Mesenchymal stem cell (in vitro differentiated cells and primary cell): ENCODE data around the gene C6orf120.
"Not testable (repeated sequence)": the region's sequence is repeated elsewhere in the genome, so short reads cannot be mapped to it uniquely, and the experiment has no call there.

ENCODE experiments used
- DNase-seq: peaks from one replicate; pipeline ENCODE4 v3.0.0-alpha.2; 2013
- H2AFZ ChIP-seq: one replicate; pipeline ENCODE4 v1.6.1; 2013; ENCODE audit warnings: low read depth, mild to moderate bottlenecking, control low read depth, inconsistent platforms, low read length, moderate library complexity
- H2AK5ac ChIP-seq: 2 replicates; pipeline ENCODE4 v1.6.1; 2013; ENCODE audit warnings: low read length, moderate library complexity, mild to moderate bottlenecking, inconsistent platforms; ENCODE audit not compliant: severe bottlenecking
- H2BK120ac ChIP-seq: one replicate; pipeline ENCODE4 v1.6.1; 2013; ENCODE audit warnings: low read depth, mild to moderate bottlenecking, inconsistent platforms, low read length, moderate library complexity
- H2BK12ac ChIP-seq, 2 experiments: one replicate each; pipeline ENCODE4 v1.6.1; 2013; ENCODE audit warnings: inconsistent platforms in 2 of 2, low read length in 2 of 2, mild to moderate bottlenecking in 2 of 2, moderate library complexity in 2 of 2, control low read depth in 1 of 2
- H2BK15ac ChIP-seq: one replicate; pipeline ENCODE4 v1.6.1; 2013; ENCODE audit warnings: mild to moderate bottlenecking, low read depth, inconsistent platforms; ENCODE audit not compliant: poor library complexity, severe bottlenecking
- H2BK5ac ChIP-seq: 2 replicates; pipeline ENCODE4 v1.6.1; 2013; ENCODE audit warnings: low read depth, mild to moderate bottlenecking, low read length, control low read depth, inconsistent platforms; ENCODE audit not compliant: poor library complexity, severe bottlenecking
- H3K14ac ChIP-seq, 2 experiments: one replicate each; pipeline ENCODE4 v1.6.1; 2013; ENCODE audit warnings: inconsistent platforms in 2 of 2, low read length in 2 of 2, control low read depth in 1 of 2, mild to moderate bottlenecking in 1 of 2, moderate library complexity in 1 of 2
- H3K18ac ChIP-seq, 2 experiments: one replicate each; pipeline ENCODE4 v1.6.1; 2013; ENCODE audit warnings: inconsistent platforms in 2 of 2, low read length in 2 of 2, control low read depth in 1 of 2, low read depth in 1 of 2, mild to moderate bottlenecking in 1 of 2
- H3K23ac ChIP-seq, 2 experiments: one replicate each; pipeline ENCODE4 v1.6.1; 2013; ENCODE audit warnings: inconsistent platforms in 2 of 2, low read length in 2 of 2, mild to moderate bottlenecking in 2 of 2, moderate library complexity in 2 of 2, control low read depth in 1 of 2
- H3K27ac ChIP-seq: 2 replicates; pipeline ENCODE4 v1.5.1; 2013; ENCODE audit warnings: mild to moderate bottlenecking, moderate library complexity, low read length, control low read depth, inconsistent platforms; ENCODE audit not compliant: poor library complexity, severe bottlenecking
- H3K27me3 ChIP-seq, 2 experiments: 2 replicates each; pipeline versions ENCODE4 v1.6.1 to v1.7.0; 2013; ENCODE audit warnings: low read length in 2 of 2, mild to moderate bottlenecking in 2 of 2, moderate library complexity in 2 of 2, control low read depth in 1 of 2, inconsistent platforms in 1 of 2; ENCODE audit not compliant: control insufficient read depth in 1 of 2, insufficient read depth in 1 of 2
- H3K36me3 ChIP-seq, 2 experiments: 2 replicates each; pipeline versions ENCODE4 v1.6.1 to v1.7.0; 2013; ENCODE audit warnings: low read length in 2 of 2, control low read depth in 1 of 2, inconsistent platforms in 1 of 2, low read depth in 1 of 2, mild to moderate bottlenecking in 1 of 2; ENCODE audit not compliant: insufficient read depth in 2 of 2, control insufficient read depth in 1 of 2
- H3K4ac ChIP-seq, 2 experiments: one replicate each; pipeline ENCODE4 v1.6.1; 2013; ENCODE audit warnings: inconsistent platforms in 2 of 2, low read length in 2 of 2, mild to moderate bottlenecking in 2 of 2, moderate library complexity in 2 of 2, control low read depth in 1 of 2, low read depth in 1 of 2
- H3K4me1 ChIP-seq: 2 replicates; pipeline ENCODE4 v1.6.1; 2013; ENCODE audit warnings: low read depth, low read length, control low read depth; ENCODE audit not compliant: control insufficient read depth, insufficient read depth
- H3K4me2 ChIP-seq: 2 replicates; pipeline ENCODE4 v1.6.1; 2013; ENCODE audit warnings: low read length, mild to moderate bottlenecking, inconsistent platforms; ENCODE audit not compliant: poor library complexity, severe bottlenecking
- H3K4me3 ChIP-seq, 2 experiments: 2 replicates each; pipeline versions ENCODE4 v1.5.1 to v1.7.0; 2013; ENCODE audit warnings: low read length in 2 of 2, mild to moderate bottlenecking in 2 of 2, control low read depth in 1 of 2, low read depth in 1 of 2; ENCODE audit not compliant: insufficient read depth in 1 of 2
- H3K79me1 ChIP-seq: replicated peaks from 2 replicates; pipeline ENCODE4 v1.6.1; 2013; ENCODE audit warnings: mild to moderate bottlenecking, control low read depth, low read length, inconsistent platforms; ENCODE audit not compliant: poor library complexity, severe bottlenecking
- H3K9ac ChIP-seq: 2 replicates; pipeline ENCODE4 v1.7.0; 2013; ENCODE audit warnings: mild to moderate bottlenecking, low read length, moderate library complexity
- H3K9me3 ChIP-seq: 2 replicates; pipeline ENCODE4 v1.7.0; 2013; ENCODE audit warnings: mild to moderate bottlenecking, low read length; ENCODE audit not compliant: control insufficient read depth
- H4K8ac ChIP-seq: one replicate; pipeline ENCODE4 v1.6.1; 2013; ENCODE audit warnings: inconsistent platforms, mild to moderate bottlenecking, low read length, moderate library complexity
- H4K91ac ChIP-seq: one replicate; pipeline ENCODE4 v1.6.1; 2013; ENCODE audit warnings: mild to moderate bottlenecking, low read length, inconsistent platforms
- WGBS: methylation state at CpG from one replicate; pipeline ENCODE4 v1.1.7; 2013; ENCODE audit warnings: mixed read lengths; 5-methylcytosine and 5-hydroxymethylcytosine counted together

C6orf120 gene

DNA sequence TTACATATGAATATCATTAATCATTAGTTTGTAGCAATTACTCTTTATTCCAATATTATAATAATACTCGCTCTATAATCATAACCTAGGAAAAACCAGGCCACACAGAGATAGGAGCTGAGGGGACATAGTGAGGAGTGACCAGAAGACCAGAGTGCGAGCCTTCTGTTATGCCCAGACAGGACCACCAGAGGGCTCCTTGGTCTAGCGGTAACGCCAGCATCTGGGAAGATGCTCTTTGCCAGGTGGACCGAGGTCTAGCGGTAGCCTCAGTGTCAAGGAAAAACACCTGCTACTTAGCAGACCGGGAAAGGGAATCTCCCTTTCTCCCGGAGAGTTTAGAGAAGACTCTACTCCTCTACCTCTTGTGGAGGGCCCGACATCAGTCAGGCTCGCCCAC, 4.8 kb upstream of the C6orf120 start:
- not testable (repeated sequence) for H3K9ac ChIP-seq, H2AFZ ChIP-seq, H3K4me2 ChIP-seq, H4K8ac ChIP-seq, H2BK12ac ChIP-seq, H2BK120ac ChIP-seq, H2AK5ac ChIP-seq, H3K4me3 ChIP-seq, H3K18ac ChIP-seq, H3K4ac ChIP-seq, H3K4me1 ChIP-seq, H4K91ac ChIP-seq, H2BK5ac ChIP-seq, H3K23ac ChIP-seq, H3K27me3 ChIP-seq, H3K27ac ChIP-seq, H2BK15ac ChIP-seq, H3K14ac ChIP-seq, H3K9me3 ChIP-seq
- WGBS = 64% methylated on average over 10 of the region's 10 CpGs
- Histone ChIP-seq H3K79me1 (peaks cover 43% of the 10 kb centered on the region), H3K36me3 (peaks cover 15 to 17% of the 10 kb centered on the region in 2 experiments)
- peak; percentile 34 for DNase-seq

DNA sequence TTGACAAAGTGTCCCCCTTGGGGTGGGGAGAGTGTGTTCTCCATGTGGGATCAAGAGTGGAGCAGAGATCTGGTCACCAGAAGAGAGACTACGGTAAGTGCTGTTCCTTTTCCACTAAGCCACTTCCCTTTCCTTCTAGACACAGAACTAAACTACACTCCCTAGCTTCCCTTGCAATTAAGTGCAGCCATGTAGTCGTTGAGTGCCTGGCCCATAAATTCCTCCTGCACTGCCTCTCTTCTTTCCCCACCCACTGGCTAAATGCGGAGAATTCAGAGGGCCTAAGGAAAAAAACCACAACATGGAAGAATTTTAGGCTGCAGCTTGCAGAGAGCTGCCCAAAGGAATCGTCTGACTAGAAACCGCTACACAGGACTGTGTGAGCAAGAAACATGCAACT, 1.6 kb upstream of the C6orf120 start:
- DNase-seq = peak; percentile 62
- no peak overlapping the region for H4K91ac ChIP-seq
- H3K4me2 ChIP-seq = peak overlapping the region; percentile 20
- no peak overlapping the region for H3K27ac ChIP-seq
- H3K4ac ChIP-seq = no peak overlapping the region
- no peak overlapping the region for H3K18ac ChIP-seq
- H2BK5ac ChIP-seq = no peak overlapping the region
- WGBS = 8% methylated on average over 3 of the region's 5 CpGs
- peaks cover 32% of the 10 kb centered on the region for H3K79me1 ChIP-seq
- peaks cover 7 to 30% of the 10 kb centered on the region in 2 experiments for H3K36me3 ChIP-seq
- H2BK12ac ChIP-seq = no peak overlapping the region
- no peak overlapping the region for H3K14ac ChIP-seq
- H2AFZ ChIP-seq = no peak overlapping the region
- H3K4me1 ChIP-seq = peaks cover 8% of the 10 kb centered on the region
- peak overlapping the region; percentile 95 for H3K9ac ChIP-seq
- peak overlapping the region in 1 of 2 experiments; percentile 86 for H3K4me3 ChIP-seq
- H3K9me3 ChIP-seq = no peaks in the 10 kb centered on the region
- no peak overlapping the region for H4K8ac ChIP-seq
- H2BK120ac ChIP-seq = no peak overlapping the region
- H2BK15ac ChIP-seq = no peak overlapping the region
- H3K23ac ChIP-seq = no peak overlapping the region
- no peaks in the 10 kb centered on the region for H3K27me3 ChIP-seq
- H2AK5ac ChIP-seq = no peak overlapping the region

DNA sequence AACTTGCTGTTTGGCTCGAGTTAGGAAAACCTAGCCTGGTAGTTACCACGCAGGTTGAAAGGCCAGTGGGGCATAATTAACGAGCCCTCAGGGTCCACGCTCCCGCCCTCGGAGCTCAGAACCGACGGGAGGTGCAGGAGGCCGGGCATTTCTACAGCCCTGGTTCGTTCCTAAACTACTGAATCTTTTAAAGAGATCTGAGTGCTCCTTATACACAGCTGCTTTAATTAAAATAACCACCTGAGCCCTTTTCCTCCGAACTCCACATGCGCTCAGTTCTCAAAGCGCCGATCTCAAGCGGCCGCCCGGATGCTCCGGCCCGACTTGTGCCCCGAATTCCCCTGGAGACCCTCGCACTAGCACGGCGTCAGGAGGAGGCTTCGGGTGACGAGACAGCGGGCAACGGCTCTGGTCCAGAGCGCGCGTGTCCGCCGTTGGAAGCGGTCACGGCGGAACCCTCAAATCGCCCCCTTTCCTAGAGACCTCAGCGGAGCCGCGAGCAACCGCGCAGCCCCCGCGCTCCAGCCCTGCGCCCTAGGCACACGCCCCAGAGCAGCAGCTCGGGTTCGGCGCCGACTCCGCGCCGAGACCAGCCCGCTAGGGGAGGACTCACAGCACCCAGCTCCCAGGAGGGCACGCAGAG, 494 bp upstream of the C6orf120 start:
- H2AFZ ChIP-seq = peak overlapping the region; percentile 65
- H3K14ac ChIP-seq = peak overlapping the region in 1 of 2 experiments; percentile 96
- DNase-seq = no peak
- H3K36me3 ChIP-seq = peaks cover 7 to 32% of the 10 kb centered on the region in 2 experiments
- H3K4me3 ChIP-seq = peak overlapping the region; percentile 86 to 94
- H2BK5ac ChIP-seq = no peak overlapping the region
- H4K8ac ChIP-seq = no peak overlapping the region
- peak overlapping the region; percentile 95 for H3K9ac ChIP-seq
- H3K4me1 ChIP-seq = peaks cover 8% of the 10 kb centered on the region
- H3K4me2 ChIP-seq = peak overlapping the region; percentile 87
- peak overlapping the region; percentile 64 for H4K91ac ChIP-seq
- H2BK120ac ChIP-seq = no peak overlapping the region
- peak overlapping the region in 1 of 2 experiments; percentile 99 for H3K23ac ChIP-seq
- WGBS = under 1% methylated on average over 49 of the region's 54 CpGs
- peaks cover 23% of the 10 kb centered on the region for H3K79me1 ChIP-seq
- peak overlapping the region; percentile 40 to 98 for H3K18ac ChIP-seq
- no peak overlapping the region for H2BK12ac ChIP-seq
- H3K27me3 ChIP-seq = no peaks in the 10 kb centered on the region
- H2AK5ac ChIP-seq = no peak overlapping the region
- H3K4ac ChIP-seq = peak overlapping the region in 1 of 2 experiments; percentile 45
- H3K27ac ChIP-seq = peak overlapping the region; percentile 6
- no peaks in the 10 kb centered on the region for H3K9me3 ChIP-seq
- no peak overlapping the region for H2BK15ac ChIP-seq

DNA sequence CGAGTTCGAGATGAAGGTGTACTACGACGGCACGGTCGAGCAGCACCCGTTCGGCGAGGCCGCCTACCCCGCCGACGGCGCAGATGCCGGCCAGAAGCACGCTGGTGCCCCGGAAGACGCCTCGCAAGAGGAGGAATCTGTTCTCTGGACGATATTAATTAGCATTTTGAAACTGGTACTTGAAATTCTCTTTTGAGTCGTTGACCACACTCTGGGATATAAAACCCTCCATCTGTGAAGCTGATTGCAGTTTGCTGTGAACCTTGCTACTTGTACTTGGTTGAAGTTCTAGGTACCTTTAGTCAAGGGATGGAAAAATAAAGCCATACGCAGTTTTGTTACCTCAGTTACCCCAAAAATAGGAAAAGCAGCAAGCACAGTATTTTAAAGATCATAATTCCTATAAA, 917 bp downstream of the C6orf120 start:
- Histone ChIP-seq H3K23ac (peak overlapping the region in 1 of 2 experiments; percentile 99), H3K4me2 (peak overlapping the region; percentile 83), H3K4me1 (peaks cover 8% of the 10 kb centered on the region), H2BK15ac (no peak overlapping the region), H3K9ac (peak overlapping the region; percentile 95), H2AFZ (peak overlapping the region; percentile 63), H3K4ac (peak overlapping the region; percentile 86 to 97), H3K9me3 (no peaks in the 10 kb centered on the region), H3K4me3 (peak overlapping the region; percentile 86 to 94), H2BK120ac (no peak overlapping the region), H4K8ac (peak overlapping the region; percentile 95), H3K79me1 (peaks cover 18% of the 10 kb centered on the region), H2BK5ac (no peak overlapping the region), H4K91ac (peak overlapping the region; percentile 94), H3K14ac (peak overlapping the region in 1 of 2 experiments; percentile 94), H3K27ac (no peak overlapping the region), H2AK5ac (no peak overlapping the region), H3K27me3 (no peaks in the 10 kb centered on the region), H3K18ac (peak overlapping the region; percentile 93 to 96), H3K36me3 (peaks cover 7 to 32% of the 10 kb centered on the region in 2 experiments), H2BK12ac (peak overlapping the region in 1 of 2 experiments; percentile 2)
- WGBS = 1% methylated on average over 21 of the region's 22 CpGs
- no peak for DNase-seq
